Parathyroid adenoma (tissue), 2 donors: ENCODE measurements around the gene CNTNAP2.

Source experiments
- H2AFZ ChIP-seq: fragments of 300-600 bp; sonication (generic); one replicate; pipeline ENCODE4 v1.7.0; 2017; ENCODE audit warnings: antibody characterized with exemption, mild to moderate bottlenecking
- H3K27ac ChIP-seq: fragments of 300-600 bp; sonication (generic); one replicate; pipeline ENCODE4 v1.7.0; 2017
- H3K27me3 ChIP-seq: fragments of 300-600 bp; sonication (generic); one replicate; pipeline ENCODE4 v1.7.0; 2017; ENCODE audit warnings: low read length; ENCODE audit not compliant: control insufficient read depth, insufficient read depth
- H3K36me3 ChIP-seq: fragments of 300-600 bp; sonication (generic); one replicate; pipeline ENCODE4 v1.7.0; 2017; ENCODE audit warnings: low read length; ENCODE audit not compliant: control insufficient read depth, insufficient read depth
- H3K4me1 ChIP-seq: fragments of 300-600 bp; sonication (generic); one replicate; pipeline ENCODE4 v1.7.0; 2017; ENCODE audit warnings: control low read depth
- H3K4me2 ChIP-seq: fragments of 300-600 bp; sonication (generic); one replicate; pipeline ENCODE4 v1.7.0; 2017; ENCODE audit warnings: low read length
- H3K4me3 ChIP-seq: fragments of 300-600 bp; sonication (generic); one replicate; pipeline ENCODE4 v1.7.0; 2017; ENCODE audit warnings: low read depth, low read length
- H3K79me2 ChIP-seq: fragments of 300-600 bp; sonication (generic); one replicate; pipeline ENCODE4 v1.7.0; 2017; ENCODE audit warnings: control low read depth
- H3K9ac ChIP-seq: fragments of 300-600 bp; sonication (generic); one replicate; pipeline ENCODE4 v1.7.0; 2017; ENCODE audit warnings: mild to moderate bottlenecking
- H3K9me3 ChIP-seq: fragments of 300-600 bp; sonication (generic); one replicate; pipeline ENCODE4 v1.7.0; 2017; ENCODE audit warnings: low read length; ENCODE audit not compliant: control insufficient read depth
- TF ChIP-seq, protein P1 (sequence below): fragments of 300-600 bp; sonication (generic); IDR thresholded peaks from one replicate; pipeline ENCODE4 v1.7.0; 2017; ENCODE audit warnings: antibody characterized with exemption, mild to moderate bottlenecking
- donor health status: primary hyperparathyroidism.

CNTNAP2 gene

DNA sequence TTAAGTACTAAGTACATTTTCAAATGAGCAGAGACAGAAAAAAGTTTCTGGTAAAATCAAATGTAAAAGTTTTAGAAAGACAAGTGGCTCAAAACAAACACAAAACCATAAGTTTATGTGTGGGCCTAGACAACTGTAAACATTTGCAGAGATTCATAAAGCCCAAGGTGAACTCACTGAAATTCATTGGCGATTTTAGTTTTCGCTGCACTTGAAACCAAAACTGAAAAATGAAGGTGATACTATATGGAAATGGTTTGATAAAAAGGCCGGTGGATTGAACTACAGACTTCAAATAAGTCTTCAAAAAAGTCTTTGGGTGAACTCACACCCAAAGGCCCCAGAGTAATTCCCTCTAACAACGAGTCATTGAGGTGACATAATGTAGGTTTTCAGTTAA is 1289.0 kb downstream of the CNTNAP2 start:
- Histone ChIP-seq H3K36me3 (no peaks in the 10 kb centered on the region), H3K79me2 (no peaks in the 10 kb centered on the region), H3K4me2 (no peak overlapping the region), H3K27me3 (no peaks in the 10 kb centered on the region), H3K4me1 (no peaks in the 10 kb centered on the region), H3K27ac (no peak overlapping the region), H3K4me3 (no peak overlapping the region), H3K9me3 (no peaks in the 10 kb centered on the region), H3K9ac (no peak overlapping the region), H2AFZ (no peak overlapping the region)
- TF ChIP-seq, protein P1, sequence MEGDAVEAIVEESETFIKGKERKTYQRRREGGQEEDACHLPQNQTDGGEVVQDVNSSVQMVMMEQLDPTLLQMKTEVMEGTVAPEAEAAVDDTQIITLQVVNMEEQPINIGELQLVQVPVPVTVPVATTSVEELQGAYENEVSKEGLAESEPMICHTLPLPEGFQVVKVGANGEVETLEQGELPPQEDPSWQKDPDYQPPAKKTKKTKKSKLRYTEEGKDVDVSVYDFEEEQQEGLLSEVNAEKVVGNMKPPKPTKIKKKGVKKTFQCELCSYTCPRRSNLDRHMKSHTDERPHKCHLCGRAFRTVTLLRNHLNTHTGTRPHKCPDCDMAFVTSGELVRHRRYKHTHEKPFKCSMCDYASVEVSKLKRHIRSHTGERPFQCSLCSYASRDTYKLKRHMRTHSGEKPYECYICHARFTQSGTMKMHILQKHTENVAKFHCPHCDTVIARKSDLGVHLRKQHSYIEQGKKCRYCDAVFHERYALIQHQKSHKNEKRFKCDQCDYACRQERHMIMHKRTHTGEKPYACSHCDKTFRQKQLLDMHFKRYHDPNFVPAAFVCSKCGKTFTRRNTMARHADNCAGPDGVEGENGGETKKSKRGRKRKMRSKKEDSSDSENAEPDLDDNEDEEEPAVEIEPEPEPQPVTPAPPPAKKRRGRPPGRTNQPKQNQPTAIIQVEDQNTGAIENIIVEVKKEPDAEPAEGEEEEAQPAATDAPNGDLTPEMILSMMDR, result no peak

DNA sequence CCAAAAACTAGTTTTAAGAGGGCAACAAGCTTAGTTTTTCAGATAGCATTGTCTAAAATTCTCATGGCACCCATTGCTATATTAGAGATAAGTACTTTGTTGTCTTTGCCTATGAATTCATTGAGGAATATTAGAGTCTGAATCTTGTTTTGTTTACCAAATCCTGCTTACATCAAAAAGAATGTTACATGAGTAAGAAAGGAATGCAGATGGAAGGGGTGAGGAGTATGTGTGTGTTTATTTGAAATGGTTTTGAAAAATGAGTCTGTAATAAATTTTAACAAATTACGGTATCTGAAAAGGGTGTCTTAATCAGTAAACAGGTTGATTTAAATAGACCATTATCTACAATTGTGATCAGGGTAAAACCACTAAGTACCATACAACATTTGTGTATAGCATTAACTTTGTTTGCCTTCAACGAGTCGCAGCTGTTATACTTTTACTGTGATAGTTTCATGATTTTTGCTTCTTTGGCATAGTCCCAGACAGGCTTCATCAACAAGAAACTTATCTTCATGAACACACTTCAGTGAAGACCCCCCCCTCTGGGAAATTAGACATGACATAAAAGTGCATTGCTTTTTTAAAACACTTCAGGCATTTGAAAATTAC is 1290.0 kb downstream of the CNTNAP2 start:
- H3K4me2 ChIP-seq, result no peak overlapping the region
- H3K36me3 ChIP-seq, result no peaks in the 10 kb centered on the region
- no peaks in the 10 kb centered on the region for H3K4me1 ChIP-seq
- TF ChIP-seq, protein P1, result no peak
- no peak overlapping the region for H3K9ac ChIP-seq
- H3K27me3 ChIP-seq, result no peaks in the 10 kb centered on the region
- no peak overlapping the region for H2AFZ ChIP-seq
- H3K79me2 ChIP-seq, result no peaks in the 10 kb centered on the region
- H3K9me3 ChIP-seq, result no peaks in the 10 kb centered on the region
- H3K4me3 ChIP-seq, result no peak overlapping the region
- H3K27ac ChIP-seq, result no peak overlapping the region

DNA sequence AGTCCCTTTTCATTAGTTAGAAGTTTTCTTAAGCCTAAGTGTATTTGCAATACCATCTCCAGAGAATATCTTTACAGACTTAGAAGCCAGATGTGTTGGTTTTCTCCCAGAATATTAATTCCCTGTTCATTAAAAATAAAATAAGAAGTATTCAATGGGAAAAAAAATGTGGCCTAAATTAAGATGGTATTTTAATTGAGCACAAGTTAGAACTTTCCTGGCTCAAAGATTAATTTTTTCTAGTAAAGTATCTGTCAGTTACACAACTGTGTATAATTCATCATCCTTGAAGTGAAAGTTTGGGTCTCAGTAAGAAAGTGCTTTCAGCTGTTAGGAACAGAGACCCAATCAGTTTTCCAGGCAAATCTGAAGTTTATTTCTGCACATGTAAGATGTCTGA is 1294.5 kb downstream of the CNTNAP2 start:
- TF ChIP-seq, protein P1, result no peak
- Histone ChIP-seq H3K4me2 (no peak overlapping the region), H3K9me3 (no peaks in the 10 kb centered on the region), H3K36me3 (no peaks in the 10 kb centered on the region), H3K9ac (no peak overlapping the region), H3K27ac (no peak overlapping the region), H3K4me3 (no peak overlapping the region), H2AFZ (no peak overlapping the region), H3K79me2 (no peaks in the 10 kb centered on the region), H3K27me3 (no peaks in the 10 kb centered on the region), H3K4me1 (no peaks in the 10 kb centered on the region)

DNA sequence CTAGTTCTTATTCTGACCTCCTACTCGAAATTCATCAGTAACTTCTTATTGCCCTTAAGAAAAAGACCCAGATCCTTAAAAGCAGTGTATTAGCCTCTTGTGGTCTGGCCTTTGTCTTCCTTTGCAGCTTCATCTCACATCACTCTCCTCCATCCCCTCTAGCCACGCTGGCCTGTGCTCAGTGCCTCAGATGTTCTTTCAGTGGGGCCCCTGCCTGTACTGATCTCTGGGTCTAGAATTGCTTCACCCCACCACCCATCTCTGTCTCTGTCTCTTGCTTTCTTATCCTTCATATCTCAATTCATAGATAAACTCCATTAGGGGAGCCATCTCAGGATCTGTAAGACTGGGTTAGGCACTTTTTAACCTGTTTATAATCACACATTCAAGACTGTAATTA is 1295.5 kb downstream of the CNTNAP2 start:
- TF ChIP-seq, protein P1, result no peak
- Histone ChIP-seq H3K9me3 (no peaks in the 10 kb centered on the region), H3K27ac (no peak overlapping the region), H3K27me3 (no peaks in the 10 kb centered on the region), H3K9ac (no peak overlapping the region), H3K4me3 (no peak overlapping the region), H2AFZ (no peak overlapping the region), H3K79me2 (no peaks in the 10 kb centered on the region), H3K36me3 (no peaks in the 10 kb centered on the region), H3K4me2 (no peak overlapping the region), H3K4me1 (no peaks in the 10 kb centered on the region)

DNA sequence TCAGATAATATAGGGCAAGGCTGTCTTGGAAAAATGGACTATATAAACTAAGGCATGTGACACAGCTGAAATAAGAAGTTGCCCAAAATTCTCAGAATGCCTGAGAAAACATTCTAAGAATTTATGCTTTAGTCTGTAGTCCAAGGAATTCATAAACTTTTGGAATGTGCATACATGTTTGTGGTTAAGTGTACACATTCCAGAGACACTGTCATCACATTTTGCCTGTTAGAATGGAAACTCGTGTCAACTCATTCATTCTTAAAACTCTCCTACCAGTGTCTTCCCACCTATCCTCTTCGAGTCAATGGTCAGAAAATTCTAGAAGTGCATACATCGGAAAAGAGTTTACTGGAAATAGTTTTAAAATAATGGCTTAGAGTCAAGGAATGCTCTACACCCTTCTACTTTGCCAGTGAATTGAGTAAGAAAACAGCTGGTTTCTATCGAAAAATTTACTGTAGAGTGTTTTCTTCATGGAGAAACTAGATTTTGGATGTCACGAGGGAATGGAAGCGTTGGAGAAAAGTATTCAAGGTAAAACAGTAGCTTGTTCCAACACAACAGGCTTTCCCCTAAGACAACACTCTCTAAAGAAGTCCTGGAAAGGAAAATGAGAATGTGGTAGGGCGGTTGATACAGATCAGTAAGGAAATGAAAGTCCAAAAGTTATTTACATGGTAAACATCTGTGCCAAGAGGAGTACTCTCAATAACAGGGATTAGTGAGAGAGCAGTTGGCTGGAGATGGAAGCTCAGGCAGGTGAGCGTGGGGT is 1296.4 kb downstream of the CNTNAP2 start:
- Histone ChIP-seq H3K4me1 (no peaks in the 10 kb centered on the region), H3K9ac (no peak overlapping the region), H3K27ac (no peak overlapping the region), H3K36me3 (no peaks in the 10 kb centered on the region), H2AFZ (no peak overlapping the region), H3K4me2 (no peak overlapping the region), H3K4me3 (no peak overlapping the region), H3K9me3 (no peaks in the 10 kb centered on the region), H3K27me3 (no peaks in the 10 kb centered on the region), H3K79me2 (no peaks in the 10 kb centered on the region)
- TF ChIP-seq, protein P1, result no peak
